AG04450 (cell line): ENCODE results near the gene QKI. TPM values are rescaled to one million over a fixed set of nuclear protein-coding genes. Genes with fewer than 3 reads are reported as not detected.

ENCODE experiments used
- CTCF ChIA-PET: fragments of 300-600, 350-600 bp; formaldehyde crosslinking; extraction: SDS; loops from one replicate; lab custom pipeline; 2022; ENCODE audit warnings: antibody characterized with exemption, inconsistent platforms; lab: Charles Lee
- POLR2A ChIA-PET: fragments of 350-600 bp; formaldehyde crosslinking; extraction: SDS; loops from one replicate; lab custom pipeline; 2021; ENCODE audit warnings: antibody characterized with exemption, inconsistent platforms; lab: Yijun Ruan, JAX
- DNase-seq: peaks from one replicate; pipeline ENCODE4 v3.0.0-alpha.2; 2011; ENCODE audit warnings: low read depth, low spot score
- H3K27ac ChIP-seq: one replicate; pipeline ENCODE4 v1.5.1; 2012; ENCODE audit warnings: low read depth, low read length, control low read depth
- H3K27me3 ChIP-seq: one replicate; pipeline ENCODE4 v1.6.0; 2012; ENCODE audit warnings: low read length; ENCODE audit not compliant: control insufficient read depth, insufficient read depth
- H3K4me3 ChIP-seq: 2 replicates; pipeline ENCODE4 v1.5.1; 2011; ENCODE audit warnings: mild to moderate bottlenecking, low read depth, low read length, control low read depth
- H3K9me3 ChIP-seq: 2 replicates; pipeline ENCODE4 v1.5.1; 2012; ENCODE audit warnings: low read length; ENCODE audit not compliant: control insufficient read depth, insufficient read depth
- polyA plus RNA-seq: library from polyadenylated mRNA; depleted of rRNA; stranded (reverse); fragments of >200 nt; gene quantifications from 2 replicates; pipeline ENCODE4 v1.2.3, GENCODE V29; 2011
- TF ChIP-seq, protein P1 (sequence below): IDR thresholded peaks from 2 replicates; pipeline ENCODE4 v1.5.1; 2011; ENCODE audit warnings: low read depth, low read length, control low read depth, inconsistent platforms

The QKI gene
- polyA plus RNA-seq, 1 experiment: 165 TPM

DNA sequence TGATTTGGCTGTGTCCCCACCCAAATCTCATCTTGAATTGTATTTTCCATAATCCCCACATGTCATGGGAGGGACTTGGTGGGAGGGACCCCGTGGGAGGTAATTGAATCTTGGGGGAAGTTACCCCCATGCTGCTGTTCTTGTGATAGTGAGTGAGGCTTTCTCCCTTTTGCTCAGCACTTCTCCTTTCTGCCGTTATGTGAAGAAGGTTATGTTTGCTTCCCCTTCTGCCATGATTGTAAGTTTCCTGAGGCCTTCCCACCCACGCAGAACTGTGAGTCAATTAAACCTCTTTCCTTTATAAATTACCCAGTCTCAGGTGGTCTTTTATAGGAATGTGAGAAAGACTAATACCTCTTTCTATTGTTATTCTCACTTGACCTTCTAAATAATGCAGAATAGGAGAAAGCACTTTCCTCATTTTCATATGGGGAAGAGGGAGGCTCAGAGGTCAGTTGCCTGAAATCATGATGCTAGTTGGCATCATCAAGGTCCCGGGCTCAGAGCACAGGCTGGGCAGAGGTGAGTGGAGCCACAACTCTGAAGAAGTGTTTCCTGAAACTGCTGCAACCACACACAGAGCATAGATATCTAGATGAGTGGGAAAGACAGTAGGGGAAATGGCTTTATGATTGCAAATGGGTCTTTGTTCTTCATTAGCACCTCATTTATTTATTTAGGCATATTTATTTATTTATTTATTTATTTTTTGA lies 191.0 kb downstream of the QKI start:
- H3K27ac ChIP-seq: no peak overlapping the region
- ChIA-PET CTCF (no interaction called here), POLR2A (no interaction called here)
- TF ChIP-seq, protein P1, sequence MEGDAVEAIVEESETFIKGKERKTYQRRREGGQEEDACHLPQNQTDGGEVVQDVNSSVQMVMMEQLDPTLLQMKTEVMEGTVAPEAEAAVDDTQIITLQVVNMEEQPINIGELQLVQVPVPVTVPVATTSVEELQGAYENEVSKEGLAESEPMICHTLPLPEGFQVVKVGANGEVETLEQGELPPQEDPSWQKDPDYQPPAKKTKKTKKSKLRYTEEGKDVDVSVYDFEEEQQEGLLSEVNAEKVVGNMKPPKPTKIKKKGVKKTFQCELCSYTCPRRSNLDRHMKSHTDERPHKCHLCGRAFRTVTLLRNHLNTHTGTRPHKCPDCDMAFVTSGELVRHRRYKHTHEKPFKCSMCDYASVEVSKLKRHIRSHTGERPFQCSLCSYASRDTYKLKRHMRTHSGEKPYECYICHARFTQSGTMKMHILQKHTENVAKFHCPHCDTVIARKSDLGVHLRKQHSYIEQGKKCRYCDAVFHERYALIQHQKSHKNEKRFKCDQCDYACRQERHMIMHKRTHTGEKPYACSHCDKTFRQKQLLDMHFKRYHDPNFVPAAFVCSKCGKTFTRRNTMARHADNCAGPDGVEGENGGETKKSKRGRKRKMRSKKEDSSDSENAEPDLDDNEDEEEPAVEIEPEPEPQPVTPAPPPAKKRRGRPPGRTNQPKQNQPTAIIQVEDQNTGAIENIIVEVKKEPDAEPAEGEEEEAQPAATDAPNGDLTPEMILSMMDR: no peak
- H3K9me3 ChIP-seq: peaks cover 2% of the 10 kb centered on the region; the same call in 1 of the 2 replicates
- H3K27me3 ChIP-seq: no peaks in the 10 kb centered on the region
- no peak for DNase-seq
- no peak overlapping the region for H3K4me3 ChIP-seq

DNA sequence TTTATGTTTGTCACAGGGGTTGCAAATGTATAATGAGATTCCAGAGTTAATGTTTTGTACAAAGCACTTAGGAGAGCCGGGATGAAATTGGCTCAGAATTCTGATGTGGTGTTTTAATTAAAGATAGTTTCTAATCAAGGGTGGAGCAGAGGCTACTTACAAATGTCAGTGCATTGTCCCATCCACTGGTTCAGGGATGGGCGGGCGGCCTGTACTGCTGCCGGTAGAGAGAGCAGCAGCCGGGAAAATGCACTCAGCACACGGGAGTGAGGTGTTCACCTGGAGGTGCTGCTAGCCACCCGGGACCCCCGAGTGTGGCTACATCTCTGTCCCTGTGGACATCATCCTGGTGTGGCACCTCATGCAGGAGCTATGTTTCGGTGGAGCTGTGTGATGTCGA lies 193.3 kb downstream of the QKI start:
- no peak for DNase-seq
- peaks cover 1% of the 10 kb centered on the region for H3K27me3 ChIP-seq
- ChIA-PET POLR2A (no interaction called here), CTCF (no interaction called here)
- H3K9me3 ChIP-seq: peaks cover 2% of the 10 kb centered on the region; the same call in 1 of the 2 replicates
- H3K4me3 ChIP-seq: no peak overlapping the region
- no peak overlapping the region for H3K27ac ChIP-seq
- TF ChIP-seq, protein P1: no peak

GRCh38 chr6:163608204-163608644 lies 193.7 kb downstream of the QKI start:
- H3K27ac ChIP-seq: no peak overlapping the region
- DNase-seq: no peak
- POLR2A ChIA-PET: no interaction called here
- H3K9me3 ChIP-seq: no peaks in the 10 kb centered on the region; the same call in 1 of the 2 replicates
- H3K27me3 ChIP-seq: peaks cover 2% of the 10 kb centered on the region
- TF ChIP-seq, protein P1: no peak
- H3K4me3 ChIP-seq: no peak overlapping the region
- CTCF ChIA-PET: no interaction called here

GRCh38 chr6:163612200-163612599 lies 197.7 kb downstream of the QKI start:
- Histone ChIP-seq H3K9me3 (no peaks in the 10 kb centered on the region; the same call in 1 of the 2 replicates), H3K27me3 (peaks cover 4% of the 10 kb centered on the region), H3K4me3 (no peak overlapping the region), H3K27ac (no peak overlapping the region)
- ChIA-PET CTCF (interaction anchor here (0.8 kb wide), 1 partner anchor 276 kb away, joined by 3 read pairs; no protein-coding TSS in a partner anchor), POLR2A (no interaction called here)
- TF ChIP-seq, protein P1: no peak
- no peak for DNase-seq

DNA sequence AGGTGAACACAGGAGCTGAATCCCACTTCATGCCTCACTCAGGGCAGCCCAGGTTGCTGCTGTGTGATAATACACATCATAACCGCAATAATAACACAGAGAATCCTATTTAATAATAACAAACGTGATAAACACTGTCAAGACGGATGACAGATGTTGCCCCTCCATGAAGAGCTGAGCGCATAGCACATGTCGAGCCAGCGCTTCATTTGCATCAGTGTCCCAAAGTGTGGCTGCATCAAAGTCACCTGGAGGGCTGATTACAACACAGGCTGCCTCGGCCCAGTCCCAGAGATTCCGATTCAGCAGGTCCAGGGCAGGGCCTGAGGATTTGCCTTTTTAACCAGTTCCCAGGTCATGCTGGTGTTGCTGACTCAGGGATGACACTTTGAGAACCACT lies 198.5 kb downstream of the QKI start:
- TF ChIP-seq, protein P1: no peak
- CTCF ChIA-PET: no interaction called here

More for the DNA sequence above, 198.5 kb downstream of the QKI start:
- no peak overlapping the region for H3K4me3 ChIP-seq
- POLR2A ChIA-PET: no interaction called here
- no peaks in the 10 kb centered on the region for H3K9me3 ChIP-seq
- no peak for DNase-seq
- H3K27ac ChIP-seq: no peak overlapping the region
- H3K27me3 ChIP-seq: peaks cover 4% of the 10 kb centered on the region
